ENCODE results near the gene RXFP1. TPM values are rescaled to one million over a fixed set of nuclear protein-coding genes. Genes with fewer than 3 reads are reported as not detected.

Gene RXFP1
- total and polyA plus RNA-seq, 2 experiments from 2014 or later = not detected

DNA sequence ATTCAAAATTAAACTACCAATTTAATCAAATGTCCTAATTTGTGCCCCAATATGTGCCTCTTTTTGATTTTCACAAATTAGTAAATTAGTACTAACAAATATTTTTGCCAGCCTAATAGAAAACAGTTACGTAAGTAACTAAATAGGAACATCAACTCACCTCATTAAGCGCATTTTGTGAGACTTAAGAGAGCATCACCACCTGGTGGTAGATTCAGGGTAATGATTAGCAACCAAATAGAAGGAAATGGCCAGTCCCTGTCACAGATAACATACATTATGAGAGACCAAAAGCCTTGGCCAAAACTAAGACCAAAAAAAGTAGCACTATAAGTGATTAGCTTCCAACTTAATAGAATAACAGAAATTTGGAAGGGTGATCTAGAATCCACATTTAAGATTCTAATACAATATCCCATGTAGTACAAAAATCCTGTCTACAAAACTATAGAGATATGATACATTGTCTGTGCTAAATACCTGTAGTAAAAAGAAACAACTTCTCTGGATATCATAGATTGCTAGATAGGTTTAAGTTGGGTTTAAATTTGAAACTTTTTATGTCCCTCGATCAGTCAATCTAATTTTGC is 103.3 kb downstream of the RXFP1 start:
- 27% methylated on average over 3 of the region's 3 CpGs for WGBS (ENCODE audit: low lambda C conversion rate, missing lambda C conversion rate)

DNA sequence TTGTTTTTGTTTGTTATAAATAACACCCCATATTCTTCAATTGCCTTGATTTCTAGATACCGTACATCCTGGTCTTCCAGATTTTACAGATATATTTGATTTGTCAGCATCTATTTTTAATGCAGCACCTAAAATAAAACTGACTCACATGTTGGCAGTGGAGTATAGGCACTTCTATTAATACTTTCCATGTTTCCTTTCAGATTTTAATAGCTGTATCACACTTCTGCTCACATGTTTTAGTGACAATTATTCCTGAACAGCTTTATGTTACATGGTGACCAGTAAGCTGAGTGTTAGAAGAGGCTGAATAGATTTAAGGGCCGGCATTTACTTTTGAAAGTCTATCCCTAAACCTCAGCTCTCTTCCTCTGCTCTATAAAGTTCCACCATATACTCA is 103.9 kb downstream of the RXFP1 start:
- DNase-seq (ENCODE audit: low spot score) = no peak
- Histone ChIP-seq H3K79me2 (no peaks in the 10 kb centered on the region), H3K27me3 (peaks cover 4% of the 10 kb centered on the region), H4K20me1 (ENCODE audit: insufficient read depth, poor library complexity, severe bottlenecking) (no peaks in the 10 kb centered on the region), H3K9me3 (ENCODE audit: low read depth) (no peaks in the 10 kb centered on the region), H3K9me2 (replicated peaks; ENCODE audit: insufficient read depth) (no peaks in the 10 kb centered on the region), H3K4me2 (no peak overlapping the region), H2AFZ (no peak overlapping the region), H3K27ac (no peak overlapping the region), H3K4me1 (ENCODE audit: insufficient read depth) (no peaks in the 10 kb centered on the region), H3K36me3 (replicated peaks; ENCODE audit: insufficient read depth, low read depth) (no peaks in the 10 kb centered on the region), H3K4me3 (no peak overlapping the region)
- TF ChIP-seq EZH2 (IDR thresholded peaks at IDR 0.05; ENCODE audit: borderline replicate concordance) = no peak
- no peak for TF ChIP-seq EZH2phosphoT487 (IDR thresholded peaks at IDR 0.05; ENCODE audit: low read depth, severe bottlenecking, unreplicated experiment)
- TF ChIP-seq, protein P1, sequence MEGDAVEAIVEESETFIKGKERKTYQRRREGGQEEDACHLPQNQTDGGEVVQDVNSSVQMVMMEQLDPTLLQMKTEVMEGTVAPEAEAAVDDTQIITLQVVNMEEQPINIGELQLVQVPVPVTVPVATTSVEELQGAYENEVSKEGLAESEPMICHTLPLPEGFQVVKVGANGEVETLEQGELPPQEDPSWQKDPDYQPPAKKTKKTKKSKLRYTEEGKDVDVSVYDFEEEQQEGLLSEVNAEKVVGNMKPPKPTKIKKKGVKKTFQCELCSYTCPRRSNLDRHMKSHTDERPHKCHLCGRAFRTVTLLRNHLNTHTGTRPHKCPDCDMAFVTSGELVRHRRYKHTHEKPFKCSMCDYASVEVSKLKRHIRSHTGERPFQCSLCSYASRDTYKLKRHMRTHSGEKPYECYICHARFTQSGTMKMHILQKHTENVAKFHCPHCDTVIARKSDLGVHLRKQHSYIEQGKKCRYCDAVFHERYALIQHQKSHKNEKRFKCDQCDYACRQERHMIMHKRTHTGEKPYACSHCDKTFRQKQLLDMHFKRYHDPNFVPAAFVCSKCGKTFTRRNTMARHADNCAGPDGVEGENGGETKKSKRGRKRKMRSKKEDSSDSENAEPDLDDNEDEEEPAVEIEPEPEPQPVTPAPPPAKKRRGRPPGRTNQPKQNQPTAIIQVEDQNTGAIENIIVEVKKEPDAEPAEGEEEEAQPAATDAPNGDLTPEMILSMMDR (IDR thresholded peaks at IDR 0.05; ENCODE audit: poor library complexity) = no peak
- WGBS (ENCODE audit: low lambda C conversion rate, missing lambda C conversion rate) = 85% methylated on average over 2 of the region's 2 CpGs

More for the DNA sequence above, 103.3 kb downstream of the RXFP1 start:
- no peaks in the 10 kb centered on the region for H3K36me3 ChIP-seq (replicated peaks; ENCODE audit: insufficient read depth, low read depth)
- no peaks in the 10 kb centered on the region for H3K9me2 ChIP-seq (replicated peaks; ENCODE audit: insufficient read depth)
- TF ChIP-seq EZH2 (IDR thresholded peaks at IDR 0.05; ENCODE audit: borderline replicate concordance) (no peak), EZH2phosphoT487 (IDR thresholded peaks at IDR 0.05; ENCODE audit: low read depth, severe bottlenecking, unreplicated experiment) (no peak)
- TF ChIP-seq, protein P1 (IDR thresholded peaks at IDR 0.05; ENCODE audit: poor library complexity) = peak; percentile 75
- peaks cover 4% of the 10 kb centered on the region for H3K27me3 ChIP-seq
- peak; percentile 60 for DNase-seq (ENCODE audit: low spot score)
- H3K4me1 ChIP-seq (ENCODE audit: insufficient read depth) = no peaks in the 10 kb centered on the region
- H3K79me2 ChIP-seq = no peaks in the 10 kb centered on the region
- no peak overlapping the region for H3K4me2 ChIP-seq
- no peak overlapping the region for H2AFZ ChIP-seq
- no peak overlapping the region for H3K27ac ChIP-seq
- no peak overlapping the region for H3K4me3 ChIP-seq
- H4K20me1 ChIP-seq (ENCODE audit: insufficient read depth, poor library complexity, severe bottlenecking) = no peaks in the 10 kb centered on the region
- no peaks in the 10 kb centered on the region for H3K9me3 ChIP-seq (ENCODE audit: low read depth)

DNA sequence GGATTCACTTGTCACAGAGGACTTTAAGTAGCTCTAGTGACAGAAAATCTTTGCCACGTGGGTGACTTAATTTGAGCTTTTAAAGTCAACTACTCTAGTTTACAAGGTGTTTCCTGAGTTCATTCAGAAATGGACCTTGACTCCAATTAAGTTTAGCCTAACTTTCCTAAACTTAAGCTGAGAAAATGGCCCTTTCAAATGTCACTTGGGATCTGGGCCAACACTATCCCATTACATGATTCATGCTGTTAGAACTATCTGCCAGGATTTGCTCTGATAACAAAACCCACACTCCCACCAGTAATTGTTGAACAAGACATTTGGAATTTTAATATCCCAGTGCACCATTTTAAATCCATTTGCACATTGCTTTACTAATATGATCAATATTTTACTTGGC is 109.2 kb downstream of the RXFP1 start:
- peak; percentile 4 for DNase-seq (ENCODE audit: low spot score)
- WGBS (ENCODE audit: low lambda C conversion rate, missing lambda C conversion rate) = 12% methylated on average over 1 of the region's 1 CpG
- H3K4me3 ChIP-seq = no peak overlapping the region

More for the DNA sequence above, 109.2 kb downstream of the RXFP1 start:
- Histone ChIP-seq H3K4me2 (no peak overlapping the region), H3K36me3 (replicated peaks; ENCODE audit: insufficient read depth, low read depth) (no peaks in the 10 kb centered on the region), H3K4me1 (ENCODE audit: insufficient read depth) (no peaks in the 10 kb centered on the region), H3K79me2 (no peaks in the 10 kb centered on the region), H3K27me3 (peaks cover 4% of the 10 kb centered on the region), H3K27ac (no peak overlapping the region), H2AFZ (no peak overlapping the region), H3K9me2 (replicated peaks; ENCODE audit: insufficient read depth) (no peaks in the 10 kb centered on the region), H3K9me3 (ENCODE audit: low read depth) (no peaks in the 10 kb centered on the region), H4K20me1 (ENCODE audit: insufficient read depth, poor library complexity, severe bottlenecking) (no peaks in the 10 kb centered on the region)
- TF ChIP-seq EZH2 (IDR thresholded peaks at IDR 0.05; ENCODE audit: borderline replicate concordance) = no peak
- TF ChIP-seq EZH2phosphoT487 (IDR thresholded peaks at IDR 0.05; ENCODE audit: low read depth, severe bottlenecking, unreplicated experiment) = no peak
- TF ChIP-seq, protein P1 (IDR thresholded peaks at IDR 0.05; ENCODE audit: poor library complexity) = no peak
